OCI-LY7 (cell line): ENCODE data around the gene JAZF1. TPM values are rescaled to one million over a fixed set of nuclear protein-coding genes. Genes with fewer than 3 reads are reported as not detected.

Source experiments
- BruUV-seq: library from RNA; stranded (reverse); fragments of 400-500 nt; replicated peaks from 2 replicates; lab custom pipeline; 2021; lab: Mats Ljungman, UMichigan
- CTCF ChIA-PET: fragments of 300-600 bp; sonication (Branson Sonifier 250); formaldehyde crosslinking; loops from one replicate; lab custom pipeline; 2022; ENCODE audit warnings: antibody characterized with exemption; ENCODE audit not compliant: unreplicated experiment; lab: Charles Lee
- POLR2A ChIA-PET: fragments of 300-600 bp; sonication (Branson Sonifier 250); formaldehyde crosslinking; loops from one replicate; lab custom pipeline; 2022; ENCODE audit warnings: antibody characterized with exemption; lab: Charles Lee
- DNase-seq: peaks from one replicate; pipeline ENCODE4 v3.0.0-alpha.2; 2015; ENCODE audit warnings: low spot score
- H2AFZ ChIP-seq: fragments of 200-600 bp; sonication (generic), shearing (Covaris generic); 2 replicates; pipeline ENCODE4 v1.6.1; 2014; ENCODE audit warnings: mild to moderate bottlenecking, antibody characterized with exemption, low read length, moderate library complexity
- H3K27ac ChIP-seq: fragments of 200-600 bp; sonication (generic); 2 replicates; pipeline ENCODE4 v1.5.1; 2014; ENCODE audit warnings: mixed run types, low read depth, mild to moderate bottlenecking, moderate library complexity, low read length, inconsistent platforms; ENCODE audit not compliant: poor library complexity, severe bottlenecking
- H3K36me3 ChIP-seq: fragments of 200-600 bp; sonication (generic); 2 replicates; pipeline ENCODE4 v1.6.1; 2014; ENCODE audit warnings: mild to moderate bottlenecking, antibody characterized with exemption, low read length, moderate library complexity, mixed read lengths; ENCODE audit not compliant: insufficient read depth
- H3K4me1 ChIP-seq: fragments of 200-600 bp; sonication (generic); 2 replicates; pipeline ENCODE4 v1.5.1; 2014; ENCODE audit warnings: mild to moderate bottlenecking, low read length; ENCODE audit not compliant: insufficient read depth, poor library complexity, severe bottlenecking
- H3K4me2 ChIP-seq: fragments of 200-600 bp; sonication (generic); 2 replicates; pipeline ENCODE4 v1.6.1; 2014; ENCODE audit warnings: mild to moderate bottlenecking, low read length
- H3K4me3 ChIP-seq: fragments of 200-600 bp; sonication (generic); 2 replicates; pipeline ENCODE4 v1.5.1; 2014; ENCODE audit warnings: mild to moderate bottlenecking, low read depth, low read length; ENCODE audit not compliant: poor library complexity, severe bottlenecking
- H3K79me2 ChIP-seq: fragments of 200-600 bp; sonication (generic); 2 replicates; pipeline ENCODE4 v1.6.1; 2016; ENCODE audit warnings: low read depth, mild to moderate bottlenecking, low read length, moderate library complexity, mixed read lengths; ENCODE audit not compliant: insufficient read depth
- H3K9me2 ChIP-seq: fragments of 200-600 bp; sonication (generic); 2 replicates; pipeline ENCODE4 v1.6.1; 2016; ENCODE audit warnings: mild to moderate bottlenecking, low read length, mixed read lengths; ENCODE audit not compliant: insufficient read depth
- H3K9me3 ChIP-seq: fragments of 200-600 bp; sonication (generic); 2 replicates; pipeline ENCODE4 v1.6.1; 2014; ENCODE audit warnings: mild to moderate bottlenecking, mixed run types, low read length, mixed read lengths
- H4K20me1 ChIP-seq: fragments of 200-600 bp; sonication (generic); 2 replicates; pipeline ENCODE4 v1.6.1; 2014; ENCODE audit warnings: mild to moderate bottlenecking, antibody characterized with exemption, low read length, moderate library complexity, mixed read lengths; ENCODE audit not compliant: insufficient read depth
- EZH2phosphoT487 ChIP-seq: fragments of 200-600 bp; sonication (generic); IDR thresholded peaks from 2 replicates; pipeline ENCODE4 v1.6.1; 2018; ENCODE audit warnings: low read depth, borderline replicate concordance, mild to moderate bottlenecking, mixed run types, antibody characterized with exemption, low read length, moderate library complexity, mixed read lengths
- intact Hi-C: fragments of 100-400 bp; cut with micrococcal nuclease; formaldehyde crosslinking; loops from one replicate; pipeline ENCODE4 v1.10.0; 2022; ENCODE audit not compliant: unreplicated experiment
- total RNA-seq, 2 experiments: library from RNA; depleted of rRNA in 1 of 2; stranded (reverse); fragments of >200 nt in 1 of 2; shearing (Covaris generic) in 1 of 2; gene quantifications; 2 replicates each; pipeline ENCODE4 v1.2.3, GENCODE V29; 2014 to 2022
- TF ChIP-seq, protein P1 (sequence below): fragments of 200-600 bp; sonication (generic); conservative IDR thresholded peaks from 2 replicates; pipeline ENCODE4 v1.5.1; 2014; ENCODE audit warnings: mild to moderate bottlenecking, antibody characterized with exemption, low read length, moderate library complexity, mixed read lengths

The JAZF1 gene
- total RNA-seq, 2 experiments from 2014 or later: 6.3 to 25.0 TPM

DNA sequence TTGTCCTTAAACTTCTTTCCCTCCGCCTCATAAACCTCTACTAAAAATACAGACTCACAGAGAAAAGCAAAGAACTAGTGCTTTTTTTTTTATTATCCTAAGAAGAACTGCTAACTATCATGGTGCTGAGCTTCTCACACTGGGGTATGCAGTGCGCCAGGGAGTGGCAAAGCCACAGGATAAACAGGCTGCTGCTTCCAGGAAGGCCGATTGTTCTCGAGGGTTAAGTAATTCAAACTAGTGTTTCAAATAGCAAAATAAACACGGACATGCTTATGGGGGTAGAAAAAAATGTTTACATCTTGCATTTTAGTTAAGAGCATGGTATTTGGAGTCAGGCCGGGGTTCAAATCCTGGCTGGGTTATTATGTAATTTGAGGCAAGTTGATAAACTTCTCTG lies 283.6 kb downstream of the JAZF1 start:
- Histone ChIP-seq H3K4me2 (no peak overlapping the region), H2AFZ (no peak overlapping the region), H3K27ac (no peak overlapping the region), H3K9me3 (no peaks in the 10 kb centered on the region), H4K20me1 (no peaks in the 10 kb centered on the region), H3K9me2 (no peaks in the 10 kb centered on the region), H3K79me2 (peaks cover 7% of the 10 kb centered on the region), H3K4me3 (no peak overlapping the region), H3K4me1 (peaks cover 35% of the 10 kb centered on the region), H3K36me3 (0 out of 2 replicates have a peak, but pooled peaks cover 5% of the 10 kb centered on the region)
- BruUV-seq: no TSS peak
- no peak for DNase-seq
- ChIA-PET CTCF (no interaction called here), POLR2A (interaction anchor here (1.0 to 2.9 kb wide), 4 partner anchors 8 to 51 kb away, joined by 3 to 12 read pairs (median 5); no protein-coding TSS in a partner anchor)
- intact Hi-C loops: no loop called here
- TF ChIP-seq EZH2phosphoT487: no peak
- TF ChIP-seq, protein P1, sequence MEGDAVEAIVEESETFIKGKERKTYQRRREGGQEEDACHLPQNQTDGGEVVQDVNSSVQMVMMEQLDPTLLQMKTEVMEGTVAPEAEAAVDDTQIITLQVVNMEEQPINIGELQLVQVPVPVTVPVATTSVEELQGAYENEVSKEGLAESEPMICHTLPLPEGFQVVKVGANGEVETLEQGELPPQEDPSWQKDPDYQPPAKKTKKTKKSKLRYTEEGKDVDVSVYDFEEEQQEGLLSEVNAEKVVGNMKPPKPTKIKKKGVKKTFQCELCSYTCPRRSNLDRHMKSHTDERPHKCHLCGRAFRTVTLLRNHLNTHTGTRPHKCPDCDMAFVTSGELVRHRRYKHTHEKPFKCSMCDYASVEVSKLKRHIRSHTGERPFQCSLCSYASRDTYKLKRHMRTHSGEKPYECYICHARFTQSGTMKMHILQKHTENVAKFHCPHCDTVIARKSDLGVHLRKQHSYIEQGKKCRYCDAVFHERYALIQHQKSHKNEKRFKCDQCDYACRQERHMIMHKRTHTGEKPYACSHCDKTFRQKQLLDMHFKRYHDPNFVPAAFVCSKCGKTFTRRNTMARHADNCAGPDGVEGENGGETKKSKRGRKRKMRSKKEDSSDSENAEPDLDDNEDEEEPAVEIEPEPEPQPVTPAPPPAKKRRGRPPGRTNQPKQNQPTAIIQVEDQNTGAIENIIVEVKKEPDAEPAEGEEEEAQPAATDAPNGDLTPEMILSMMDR: no peak

DNA sequence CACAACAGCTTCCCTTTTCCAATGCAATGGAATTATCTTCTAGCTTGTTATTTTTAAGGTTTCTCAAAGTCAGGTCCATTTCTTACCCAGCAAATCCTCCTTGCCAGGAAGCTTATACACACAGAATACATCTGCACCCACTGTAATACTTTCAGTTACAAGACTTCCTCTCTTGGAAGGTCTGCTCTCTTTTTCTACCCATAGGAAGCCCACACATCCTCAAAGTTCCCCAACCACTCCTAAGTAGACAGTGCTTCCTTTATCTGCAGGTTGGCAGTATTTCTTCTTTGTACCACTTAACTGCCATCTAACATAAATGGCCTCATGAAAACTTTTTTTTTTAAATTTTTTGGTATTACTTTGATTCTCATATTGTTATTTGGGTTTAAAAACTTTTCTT lies 285.0 kb downstream of the JAZF1 start:
- no peak for DNase-seq
- peaks cover 21% of the 10 kb centered on the region for H3K4me1 ChIP-seq
- H3K9me3 ChIP-seq: no peaks in the 10 kb centered on the region
- ChIA-PET CTCF (no interaction called here), POLR2A (interaction anchor here (1.2 kb wide), 1 partner anchor 11 kb away, joined by 5 read pairs; no protein-coding TSS in a partner anchor)
- intact Hi-C loops: no loop called here
- H4K20me1 ChIP-seq: no peaks in the 10 kb centered on the region
- no peak overlapping the region for H3K27ac ChIP-seq
- no peaks in the 10 kb centered on the region for H3K9me2 ChIP-seq
- H3K4me3 ChIP-seq: no peak overlapping the region
- peaks cover 4% of the 10 kb centered on the region for H3K79me2 ChIP-seq
- no TSS peak for BruUV-seq
- TF ChIP-seq EZH2phosphoT487: no peak
- TF ChIP-seq, protein P1: no peak
- H2AFZ ChIP-seq: no peak overlapping the region
- no peak overlapping the region for H3K4me2 ChIP-seq
- H3K36me3 ChIP-seq: 0 out of 2 replicates have a peak, but pooled peaks cover 5% of the 10 kb centered on the region

DNA sequence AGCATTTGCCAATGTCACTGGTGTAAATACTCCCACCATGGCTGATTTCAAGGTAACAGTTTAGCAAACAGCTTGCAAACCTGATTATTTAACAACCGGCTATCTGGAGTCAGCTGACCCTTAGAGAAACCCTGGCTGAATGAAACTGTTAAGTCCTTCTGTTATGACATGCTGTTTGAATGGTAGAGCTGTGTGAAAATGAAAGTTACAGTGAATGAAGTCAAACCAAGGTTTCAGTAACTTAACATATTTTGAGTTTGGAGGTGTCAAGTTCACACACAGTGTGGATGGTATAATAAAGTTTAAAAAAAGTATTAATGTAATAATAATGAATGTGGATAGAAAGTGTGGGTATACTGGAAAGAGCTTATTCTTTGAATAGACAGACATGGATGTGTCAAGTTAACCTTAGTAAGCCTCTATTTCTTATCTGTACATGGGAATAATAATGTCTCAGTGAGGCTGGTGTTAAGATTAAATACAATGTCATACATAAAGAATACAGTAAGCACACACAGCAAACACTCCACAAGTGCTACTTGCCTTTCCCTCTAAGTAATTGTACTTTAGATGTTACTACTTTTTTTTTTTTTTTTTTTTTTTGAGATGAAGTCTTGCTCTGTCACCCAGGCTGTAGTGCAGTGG lies 290.3 kb downstream of the JAZF1 start:
- POLR2A ChIA-PET: interaction anchor here (0.7 to 1.2 kb wide), 3 partner anchors 12 to 303 kb away, joined by 3 to 4 read pairs (median 3); no protein-coding TSS in a partner anchor
- Histone ChIP-seq H3K27ac (no peak overlapping the region), H2AFZ (no peak overlapping the region), H3K9me3 (no peaks in the 10 kb centered on the region), H3K4me1 (no peaks in the 10 kb centered on the region), H3K36me3 (0 out of 2 replicates have a peak, but pooled peaks cover 5% of the 10 kb centered on the region), H3K4me3 (no peak overlapping the region), H3K9me2 (no peaks in the 10 kb centered on the region), H3K79me2 (no peaks in the 10 kb centered on the region), H3K4me2 (no peak overlapping the region), H4K20me1 (no peaks in the 10 kb centered on the region)
- no TSS peak for BruUV-seq
- intact Hi-C loops: no loop called here
- no peak for TF ChIP-seq EZH2phosphoT487
- TF ChIP-seq, protein P1: no peak
- no peak for DNase-seq
- CTCF ChIA-PET: no interaction called here
